NT2/D1 (cell line): ENCODE measurements around the gene NAA16.

Experiments used
- SUZ12 ChIP-seq: IDR thresholded peaks from 2 replicates; pipeline ENCODE4 v1.6.1; 2011; ENCODE audit not compliant: insufficient read length, insufficient read depth; ENCODE audit errors: extremely low read depth
- YY1 ChIP-seq: IDR thresholded peaks from 2 replicates; pipeline ENCODE4 v1.6.1; 2011; ENCODE audit not compliant: insufficient read length, insufficient read depth
- ZNF274 ChIP-seq: IDR thresholded peaks from 2 replicates; pipeline ENCODE4 v1.6.1; 2011; ENCODE audit warnings: mild to moderate bottlenecking, low read depth, low read length

DNA sequence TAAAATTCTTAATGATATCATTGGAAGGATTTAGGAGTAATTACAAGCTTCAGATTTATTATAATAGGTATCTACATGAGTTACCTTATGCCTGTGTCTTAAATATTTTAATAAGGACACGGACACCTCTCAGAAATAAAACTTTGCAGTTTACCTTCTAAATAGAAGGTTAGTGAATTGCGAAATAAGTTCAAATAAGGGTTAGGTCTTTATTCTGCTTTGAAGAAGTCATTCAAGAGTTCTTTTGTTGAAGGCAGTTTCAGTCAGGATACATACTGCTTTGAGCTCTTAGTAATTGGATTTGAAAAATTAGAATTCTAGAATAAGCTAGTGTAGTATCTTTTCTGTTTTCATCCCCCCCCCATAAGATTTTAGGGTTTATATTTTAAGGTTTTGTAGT, 53.0 kb downstream of the NAA16 start:
- TF ChIP-seq YY1 (no peak), ZNF274 (no peak), SUZ12 (no peak)
